Aorta (tissue), 5 donors: ENCODE results near the gene PLA2G12B. TPM values are rescaled to one million over a fixed set of nuclear protein-coding genes. Genes with fewer than 3 reads are reported as not detected.

Experiments used
- ATAC-seq: fragments of 200-7000 bp; cut with Tn5 transposase; one replicate; pipeline ENCODE4 v1.9.1; 2022; ENCODE audit warnings: moderate library complexity; ENCODE audit not compliant: low FRiP score
- DNase-seq, 2 donors: peaks; one replicate each; pipeline ENCODE4 v3.0.0-alpha.2; 2020
- H3K27ac ChIP-seq, 2 donors: one replicate each; pipeline ENCODE4 v1.5.1; 2013; ENCODE audit warnings: low read length in 2 of 2, mild to moderate bottlenecking in 2 of 2, moderate library complexity in 2 of 2, control low read depth in 1 of 2, inconsistent platforms in 1 of 2, low read depth in 1 of 2
- H3K27me3 ChIP-seq, 2 donors: one replicate each; pipeline ENCODE4 v1.6.1; 2013; ENCODE audit warnings: control low read depth in 1 of 2, low read length in 1 of 2, mild to moderate bottlenecking in 1 of 2, moderate library complexity in 1 of 2; ENCODE audit not compliant: insufficient read depth in 2 of 2, control insufficient read depth in 1 of 2
- H3K36me3 ChIP-seq, 2 donors: one replicate each; pipeline ENCODE4 v1.6.1; 2013; ENCODE audit warnings: control low read depth in 1 of 2, low read length in 1 of 2, mild to moderate bottlenecking in 1 of 2; ENCODE audit not compliant: insufficient read depth in 2 of 2, control insufficient read depth in 1 of 2
- H3K4me1 ChIP-seq, 2 donors: one replicate each; pipeline ENCODE4 v1.6.1; 2013; ENCODE audit warnings: low read length in 2 of 2, control low read depth in 1 of 2, mild to moderate bottlenecking in 1 of 2, moderate library complexity in 1 of 2; ENCODE audit not compliant: insufficient read depth in 2 of 2, control insufficient read depth in 1 of 2
- H3K4me3 ChIP-seq, 2 donors: one replicate each; pipeline ENCODE4 v1.5.1; 2013; ENCODE audit warnings: low read length in 2 of 2, control low read depth in 1 of 2, mild to moderate bottlenecking in 1 of 2
- H3K9me3 ChIP-seq: one replicate; pipeline ENCODE4 v1.6.1; 2013; ENCODE audit warnings: mild to moderate bottlenecking, low read length; ENCODE audit not compliant: control insufficient read depth
- WGBS, 2 donors: extraction: QIAGEN DNeasy Blood & Tissue Kit; methylation state at CpG; one replicate each; pipeline ENCODE4 v1.1.7; 2013; 5-methylcytosine and 5-hydroxymethylcytosine counted together
- intact Hi-C, 2 donors: fragments of 100-400 bp; cut with DNase I; formaldehyde crosslinking; loops; one replicate each; pipeline versions ENCODE4 v1.14.2 to v1.15.0; 2022
- polyA plus RNA-seq, 2 donors: library from polyadenylated mRNA; stranded (reverse); fragments of 200-250 nt; gene quantifications; one replicate each; pipeline ENCODE4 v1.2.3, GENCODE V29; 2013
- total RNA-seq, 2 donors: library from RNA; stranded (reverse); fragmentation: NEBNext Ultra II Directional; extraction: Animal tissue kit (Norgen Biotek cat#: 25700); gene quantifications; one replicate each; pipeline ENCODE4 v1.2.1, GENCODE V29; 2021
- donor health status: healthy with polysubstance abuse.
- donor health status: Bipolar disorder and iron deficiency.
- donor health status: DM: no; HTN: no; CAD: no.
- donor health status: DM: no; HTN: no; CAD: no.
- donor health status: DM: yes; HTN: yes; CAD: no.

PLA2G12B gene
- total and polyA plus RNA-seq, 4 donors, result 4.4 TPM; not detected in 3

- no peaks in the 10 kb centered on the region for H3K27me3 ChIP-seq
- H3K9me3 ChIP-seq, result peaks cover 1% of the 10 kb centered on the region
- ATAC-seq (no peak), DNase-seq (no peak)
- H3K36me3 ChIP-seq, result no peaks in the 10 kb centered on the region
- no peak overlapping the region for H3K4me3 ChIP-seq
- 82 to 93% methylated on average over 4 of the region's 4 CpGs for WGBS, 2 donors
- no peaks in the 10 kb centered on the region for H3K4me1 ChIP-seq
- no peak overlapping the region for H3K27ac ChIP-seq
- intact Hi-C loops, result no loop called here
These were observed 26.6 kb upstream of the PLA2G12B start for GRCh38 chr10:72981028-72981881.

DNA sequence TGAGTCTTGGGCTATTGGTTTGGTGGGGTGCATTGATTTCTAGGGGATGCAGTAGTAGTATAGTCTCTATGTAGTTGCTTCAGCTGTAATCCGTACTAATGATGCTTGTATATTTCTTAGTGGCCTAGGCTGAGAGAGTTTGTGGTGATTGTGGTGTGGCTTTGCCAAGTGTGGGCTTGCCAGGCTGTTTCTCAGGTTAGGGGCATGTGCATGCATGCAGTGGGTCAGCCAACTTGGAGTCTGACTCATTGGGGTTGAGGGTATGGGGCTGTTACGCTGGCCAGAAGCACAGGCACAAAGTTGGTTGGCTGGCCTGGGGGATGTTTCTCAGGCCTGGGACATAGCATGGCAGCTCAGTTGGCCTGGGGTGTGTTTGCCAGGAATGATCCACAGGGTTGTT, 25.7 kb upstream of the PLA2G12B start:
- ATAC-seq, result no peak
- no peak overlapping the region for H3K4me3 ChIP-seq
- intact Hi-C loops, result no loop called here
- no peaks in the 10 kb centered on the region for H3K27me3 ChIP-seq
- no peak overlapping the region for H3K27ac ChIP-seq
- H3K9me3 ChIP-seq, result peaks cover 3% of the 10 kb centered on the region
- no peaks in the 10 kb centered on the region for H3K4me1 ChIP-seq
- no peaks in the 10 kb centered on the region for H3K36me3 ChIP-seq
- DNase-seq, result no peak
- 97% methylated on average over 2 of the region's 2 CpGs for WGBS, 2 donors

DNA sequence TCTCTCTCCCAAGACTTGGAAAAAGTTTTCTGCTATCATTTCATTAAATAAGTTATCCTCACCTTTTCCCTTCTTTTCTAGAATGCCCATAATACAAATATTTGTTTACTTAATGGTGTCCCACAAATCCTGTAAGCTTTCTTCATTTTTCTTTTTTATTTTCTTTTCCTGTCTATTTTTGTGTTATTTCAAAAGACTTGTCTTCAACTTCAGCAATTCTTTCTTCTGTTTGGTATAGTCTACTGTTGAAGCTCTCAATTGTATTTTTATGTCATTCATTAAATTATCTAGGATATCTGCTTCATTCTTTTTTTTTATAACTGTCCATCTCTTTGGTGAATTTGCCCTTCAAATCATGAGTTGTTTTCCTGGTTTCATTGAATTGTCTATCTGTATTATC, 25.1 kb upstream of the PLA2G12B start:
- peaks cover 3% of the 10 kb centered on the region for H3K9me3 ChIP-seq
- H3K4me3 ChIP-seq, result no peak overlapping the region
- H3K27ac ChIP-seq, result no peak overlapping the region
- intact Hi-C loops, result no loop called here
- H3K27me3 ChIP-seq, result no peaks in the 10 kb centered on the region
- no peak for DNase-seq
- H3K36me3 ChIP-seq, result no peaks in the 10 kb centered on the region
- no peak for ATAC-seq
- H3K4me1 ChIP-seq, result no peaks in the 10 kb centered on the region

- DNase-seq, result no peak
- peaks cover 3% of the 10 kb centered on the region for H3K9me3 ChIP-seq
- intact Hi-C loops, result no loop called here
These were observed 22.3 kb upstream of the PLA2G12B start for GRCh38 chr10:72976886-72977285.

DNA sequence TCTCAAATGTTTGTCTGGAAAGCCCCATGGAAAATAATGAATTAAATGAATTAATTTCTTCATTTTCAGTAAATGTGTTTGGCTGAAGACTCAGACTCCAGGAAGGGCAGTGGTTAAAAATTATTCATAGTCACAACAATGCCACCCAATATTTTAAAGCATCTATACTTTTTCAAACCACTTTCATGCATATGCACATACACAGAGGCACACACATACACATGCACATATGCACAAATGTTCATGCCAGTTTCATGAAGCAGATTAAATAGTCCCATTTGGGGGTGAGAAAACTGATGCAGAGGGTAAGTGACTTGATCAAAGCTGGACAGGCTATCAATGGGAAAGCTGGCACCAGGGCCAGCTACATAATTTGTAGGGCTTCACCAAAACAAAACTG, 1.4 kb upstream of the PLA2G12B start:
- Histone ChIP-seq H3K4me3 (no peak overlapping the region), H3K9me3 (no peaks in the 10 kb centered on the region), H3K4me1 (no peaks in the 10 kb centered on the region), H3K27ac (no peak overlapping the region), H3K36me3 (no peaks in the 10 kb centered on the region), H3K27me3 (no peaks in the 10 kb centered on the region)
- intact Hi-C loops, result no loop called here
- DNase-seq (no peak), ATAC-seq (no peak)

More at GRCh38 chr10:72976886-72977285, 22.3 kb upstream of the PLA2G12B start:
- Histone ChIP-seq H3K4me3 (no peak overlapping the region), H3K27me3 (no peaks in the 10 kb centered on the region), H3K36me3 (no peaks in the 10 kb centered on the region), H3K27ac (no peak overlapping the region), H3K4me1 (no peaks in the 10 kb centered on the region)
- WGBS, 2 donors, result 86 to 89% methylated on average over 1 of the region's 1 CpG
- no peak for ATAC-seq

DNA sequence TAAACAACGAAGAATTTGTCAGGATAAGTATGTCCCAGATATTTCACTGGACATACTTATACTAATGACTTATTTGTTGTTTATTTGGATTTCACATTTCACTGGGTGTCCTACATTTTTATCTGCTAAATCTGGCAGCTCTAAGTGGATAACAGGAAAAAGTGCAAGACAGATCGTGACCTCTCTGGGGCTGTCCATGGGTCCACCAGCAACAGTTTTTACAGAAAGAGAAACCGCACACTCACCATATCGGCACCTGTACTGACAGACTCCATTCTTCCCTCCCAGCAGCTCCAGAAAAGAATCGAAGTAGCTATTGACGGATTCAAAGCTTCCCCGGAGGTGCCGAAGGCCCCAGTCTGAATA, 393 bp downstream of the PLA2G12B start:
- no peak overlapping the region for H3K27ac ChIP-seq
- H3K9me3 ChIP-seq, result no peaks in the 10 kb centered on the region
- intact Hi-C loops, result no loop called here
- 76 to 77% methylated on average over 8 of the region's 8 CpGs for WGBS, 2 donors
- H3K36me3 ChIP-seq, result no peaks in the 10 kb centered on the region
- H3K4me3 ChIP-seq, result no peak overlapping the region
- H3K27me3 ChIP-seq, result no peaks in the 10 kb centered on the region
- no peak for ATAC-seq
- DNase-seq, result no peak
- H3K4me1 ChIP-seq, result no peaks in the 10 kb centered on the region

- Histone ChIP-seq H3K9me3 (no peaks in the 10 kb centered on the region), H3K36me3 (no peaks in the 10 kb centered on the region), H3K27me3 (no peaks in the 10 kb centered on the region), H3K4me1 (no peaks in the 10 kb centered on the region), H3K27ac (no peak overlapping the region), H3K4me3 (no peak overlapping the region)
- WGBS, 2 donors, result 25 to 27% methylated on average over 8 of the region's 8 CpGs
- DNase-seq (no peak), ATAC-seq (no peak)
- intact Hi-C loops, result no loop called here
These were observed 919 bp downstream of the PLA2G12B start for GRCh38 chr10:72953687-72954086.

GRCh38 chr10:72952642-72953158, 1.9 kb downstream of the PLA2G12B start:
- Histone ChIP-seq H3K9me3 (no peaks in the 10 kb centered on the region), H3K36me3 (no peaks in the 10 kb centered on the region), H3K27ac (no peak overlapping the region), H3K27me3 (no peaks in the 10 kb centered on the region), H3K4me1 (no peaks in the 10 kb centered on the region), H3K4me3 (no peak overlapping the region)
- intact Hi-C loops, result no loop called here
- ATAC-seq, result no peak
- 70 to 77% methylated on average over 5 of the region's 5 CpGs for WGBS, 2 donors
- no peak for DNase-seq

DNA sequence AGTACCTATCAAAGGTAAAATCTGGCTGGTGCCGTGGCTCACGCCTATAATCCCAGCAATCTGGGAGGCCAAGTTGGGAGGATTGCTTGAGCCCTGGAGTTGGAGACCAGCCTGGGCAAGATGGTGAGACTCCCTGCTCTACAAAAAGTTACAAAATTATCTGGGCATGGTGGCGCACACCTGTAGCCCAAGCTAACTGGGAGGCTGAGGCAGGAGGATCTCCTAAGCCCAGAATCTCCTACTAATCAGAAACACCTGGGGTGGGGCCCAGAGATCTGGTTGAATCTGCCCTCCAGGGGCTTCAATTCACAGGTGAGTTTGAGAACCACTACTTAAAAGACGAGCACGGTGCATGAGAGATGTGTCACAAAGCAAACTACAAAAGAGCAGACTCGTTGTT, 2.4 kb downstream of the PLA2G12B start:
- H3K9me3 ChIP-seq, result peaks cover under 1% of the 10 kb centered on the region
- intact Hi-C loops, result no loop called here
- no peaks in the 10 kb centered on the region for H3K27me3 ChIP-seq
- H3K27ac ChIP-seq, result no peak overlapping the region
- no peaks in the 10 kb centered on the region for H3K36me3 ChIP-seq
- H3K4me3 ChIP-seq, result no peak overlapping the region
- 84 to 87% methylated on average over 6 of the region's 6 CpGs for WGBS, 2 donors
- ATAC-seq (no peak), DNase-seq (no peak)
- H3K4me1 ChIP-seq, result no peaks in the 10 kb centered on the region
